H1 (cell line): ENCODE results near the gene CNOT8. TPM values are rescaled to one million over a fixed set of nuclear protein-coding genes. Genes with fewer than 3 reads are reported as not detected.

Experiments used
- CTCF ChIA-PET: fragments of 300-600 bp; sonication (Branson Sonifier 250); formaldehyde crosslinking; loops from one replicate; lab custom pipeline; 2021; ENCODE audit not compliant: partially characterized antibody; lab: Charles Lee
- POLR2A ChIA-PET: fragments of 300-600 bp; sonication (Branson Sonifier 250); formaldehyde crosslinking; loops from one replicate; lab custom pipeline; 2021; ENCODE audit warnings: inconsistent platforms; ENCODE audit not compliant: partially characterized antibody; lab: Charles Lee
- DNase-seq, 2 experiments: peaks; one replicate each; pipeline versions ENCODE4 v3.0.0 to v3.0.0-alpha.2; 2010 to 2022; ENCODE audit warnings: low spot score in 2 of 2, low read depth in 1 of 2, mixed read lengths in 1 of 2
- FAIRE-seq: peaks from 2 replicates; lab custom pipeline; 2011; peaks lifted over from hg19 to GRCh38; lab: Jason Lieb, UNC
- H2AFZ ChIP-seq: 2 replicates; pipeline ENCODE4 v1.8.1; 2012; ENCODE audit warnings: low read length, inconsistent platforms
- H2AK5ac ChIP-seq: 2 replicates; pipeline ENCODE4 v1.6.1; 2013; ENCODE audit warnings: low read depth, low read length
- H2BK120ac ChIP-seq: replicated peaks from 2 replicates; pipeline ENCODE3; 2013; ENCODE audit warnings: low read depth, low read length, inconsistent platforms
- H2BK12ac ChIP-seq: 2 replicates; pipeline ENCODE4 v1.6.1; 2013; ENCODE audit warnings: low read depth, low read length
- H2BK15ac ChIP-seq: 2 replicates; pipeline ENCODE4 v1.6.1; 2013; ENCODE audit warnings: low read length
- H2BK20ac ChIP-seq: 2 replicates; pipeline ENCODE4 v1.6.1; 2013; ENCODE audit warnings: low read length
- H2BK5ac ChIP-seq: 2 replicates; pipeline ENCODE4 v1.6.1; 2013; ENCODE audit warnings: low read depth, low read length
- H3K14ac ChIP-seq: 2 replicates; pipeline ENCODE4 v1.6.1; 2013; ENCODE audit warnings: inconsistent platforms; ENCODE audit not compliant: insufficient read length
- H3K18ac ChIP-seq: 2 replicates; pipeline ENCODE4 v1.6.1; 2013; ENCODE audit warnings: low read length; ENCODE audit errors: extremely low read depth
- H3K23ac ChIP-seq: 2 replicates; pipeline ENCODE4 v1.6.1; 2013; ENCODE audit warnings: inconsistent platforms; ENCODE audit not compliant: insufficient read length
- H3K23me2 ChIP-seq: 2 replicates; pipeline ENCODE4 v1.6.1; 2013; ENCODE audit warnings: low read depth, low read length
- H3K27ac ChIP-seq: 2 replicates; pipeline ENCODE4 v1.6.1; 2011; ENCODE audit warnings: low read depth, low read length, inconsistent platforms
- H3K27me3 ChIP-seq, 4 experiments: replicated peaks in 1 of 4; 1 replicate in 1 of 4; 2 replicates in 3 of 4; pipeline versions ENCODE4 v1.6.1 to v1.8.1; 2011 to 2013; ENCODE audit warnings: low read length in 3 of 4, mild to moderate bottlenecking in 3 of 4, inconsistent platforms in 2 of 4, mixed read lengths in 2 of 4, moderate library complexity in 1 of 4; ENCODE audit not compliant: control insufficient read depth in 3 of 4, insufficient read depth in 3 of 4; ENCODE audit errors: extremely low read depth in 1 of 4
- H3K36me3 ChIP-seq, 4 experiments: 2 replicates each; pipeline versions ENCODE4 v1.6.1 to v1.8.1; 2011 to 2013; ENCODE audit warnings: mild to moderate bottlenecking in 4 of 4, low read length in 3 of 4, moderate library complexity in 2 of 4, control low read depth in 1 of 4, inconsistent platforms in 1 of 4; ENCODE audit not compliant: insufficient read depth in 4 of 4, control insufficient read depth in 2 of 4
- H3K4ac ChIP-seq: replicated peaks from 2 replicates; pipeline ENCODE3; 2013; ENCODE audit warnings: low read length, low read depth, mixed read lengths, inconsistent platforms; ENCODE audit not compliant: insufficient read length
- H3K4me1 ChIP-seq, 4 experiments: replicated peaks in 1 of 4; 1 replicate in 1 of 4; 2 replicates in 3 of 4; pipeline versions ENCODE4 v1.6.1 to v1.8.1; 2011 to 2013; ENCODE audit warnings: low read length in 3 of 4, inconsistent platforms in 2 of 4, mixed read lengths in 1 of 4; ENCODE audit not compliant: insufficient read depth in 4 of 4, control insufficient read depth in 3 of 4
- H3K4me2 ChIP-seq, 2 experiments: 2 replicates each; pipeline versions ENCODE4 v1.6.1 to v1.8.1; 2011 to 2013; ENCODE audit warnings: low read depth in 2 of 2, low read length in 2 of 2, control low read depth in 1 of 2, inconsistent platforms in 1 of 2, mild to moderate bottlenecking in 1 of 2; ENCODE audit not compliant: insufficient read depth in 1 of 2
- H3K4me3 ChIP-seq, 4 experiments: fragments of 200-600, 300-600 bp in 1 of 4; sonication (generic), shearing (Covaris generic), sonication (Bioruptor Twin) in 1 of 4; 2 replicates each; pipeline versions ENCODE4 v1.5.1 to v1.8.1; 2011 to 2016; ENCODE audit warnings: low read length in 4 of 4, low read depth in 3 of 4, control low read depth in 2 of 4, inconsistent platforms in 2 of 4, mild to moderate bottlenecking in 2 of 4, mixed read lengths in 1 of 4, moderate library complexity in 1 of 4; ENCODE audit not compliant: insufficient read depth in 2 of 4; ENCODE audit errors: extremely low read depth in 1 of 4
- H3K56ac ChIP-seq: replicated peaks from 2 replicates; pipeline ENCODE3; 2013; ENCODE audit warnings: low read depth, mild to moderate bottlenecking, mixed read lengths, low read length, inconsistent platforms; ENCODE audit not compliant: insufficient read length
- H3K79me1 ChIP-seq: 2 replicates; pipeline ENCODE4 v1.6.1; 2013; ENCODE audit warnings: low read depth, low read length, control low read depth
- H3K79me2 ChIP-seq, 2 experiments: 2 replicates each; pipeline versions ENCODE4 v1.6.1 to v1.8.1; 2012 to 2013; ENCODE audit warnings: low read length in 2 of 2, mild to moderate bottlenecking in 2 of 2, inconsistent platforms in 1 of 2; ENCODE audit not compliant: insufficient read depth in 2 of 2, control insufficient read depth in 1 of 2
- H3K9ac ChIP-seq, 4 experiments: replicated peaks in 1 of 4; 1 replicate in 1 of 4; 2 replicates in 3 of 4; pipeline versions ENCODE4 v1.6.1 to v1.8.1; 2011 to 2013; ENCODE audit warnings: low read depth in 3 of 4, low read length in 3 of 4, control low read depth in 2 of 4, mild to moderate bottlenecking in 2 of 4, moderate library complexity in 2 of 4, inconsistent platforms in 1 of 4; ENCODE audit errors: extremely low read depth in 1 of 4
- H3K9me3 ChIP-seq, 2 experiments: 2 replicates each; pipeline versions ENCODE4 v1.6.1 to v1.8.1; 2012 to 2013; ENCODE audit warnings: mild to moderate bottlenecking in 2 of 2, moderate library complexity in 2 of 2, control low read depth in 1 of 2, inconsistent platforms in 1 of 2, low read depth in 1 of 2, low read length in 1 of 2, mixed read lengths in 1 of 2; ENCODE audit not compliant: insufficient read depth in 2 of 2
- H4K20me1 ChIP-seq, 2 experiments: replicated peaks in 1 of 2; 2 replicates each; pipeline versions ENCODE3 to v1.8.1; 2011 to 2013; ENCODE audit warnings: inconsistent platforms in 2 of 2, low read length in 2 of 2, mild to moderate bottlenecking in 1 of 2; ENCODE audit not compliant: insufficient read depth in 2 of 2, control insufficient read depth in 1 of 2
- H4K5ac ChIP-seq: 2 replicates; pipeline ENCODE4 v1.6.1; 2013; ENCODE audit warnings: low read length, low read depth, mixed read lengths, inconsistent platforms; ENCODE audit not compliant: insufficient read length
- H4K8ac ChIP-seq: 2 replicates; pipeline ENCODE4 v1.8.0; 2013; ENCODE audit warnings: mild to moderate bottlenecking, moderate library complexity, low read length, inconsistent platforms; ENCODE audit not compliant: insufficient read depth; ENCODE audit errors: extremely low read depth
- H4K91ac ChIP-seq: replicated peaks from 2 replicates; pipeline ENCODE3; 2013; ENCODE audit warnings: low read length, mixed read lengths, inconsistent platforms; ENCODE audit not compliant: insufficient read length
- KDM4A ChIP-seq: IDR thresholded peaks from one replicate; pipeline ENCODE4 v1.7.1; 2012; ENCODE audit warnings: low read depth, mild to moderate bottlenecking, moderate library complexity, low read length, inconsistent platforms; ENCODE audit not compliant: severe bottlenecking
- POLR2AphosphoS5 ChIP-seq: IDR thresholded peaks from 2 replicates; pipeline ENCODE4 v1.6.1; 2011; ENCODE audit warnings: low read depth, low read length
- RBBP5 ChIP-seq: IDR thresholded peaks from 2 replicates; pipeline ENCODE4 v1.7.1; 2012; ENCODE audit warnings: low read depth, mild to moderate bottlenecking, inconsistent platforms, low read length, moderate library complexity, borderline replicate concordance
- TAF7 ChIP-seq: optimal IDR thresholded peaks from 2 replicates; pipeline ENCODE3; 2011; ENCODE audit warnings: low read depth, mild to moderate bottlenecking, inconsistent platforms, low read length, moderate library complexity, borderline replicate concordance
- WGBS, 2 experiments: shearing (Covaris generic) in 1 of 2; methylation state at CpG; one replicate each; pipeline versions ENCODE4 v1.1.6 to v1.1.7; 2013 to 2015; ENCODE audit warnings: low lambda C conversion rate in 2 of 2, mixed read lengths in 2 of 2, inconsistent platforms in 1 of 2, low coverage in 1 of 2, missing lambda C conversion rate in 1 of 2; ENCODE audit not compliant: insufficient replicate concordance in 2 of 2, insufficient coverage in 1 of 2, insufficient read length in 1 of 2; ENCODE audit errors: extremely low coverage in 1 of 2, missing lambda C conversion rate in 1 of 2; 5-methylcytosine and 5-hydroxymethylcytosine counted together
- polyA plus RNA-seq, 7 experiments: library from polyadenylated mRNA; depleted of rRNA in 3 of 7; stranded (reverse) in 5 of 7; unstranded in 2 of 7; fragments of >200 nt in 5 of 7; fragments of 200-250 nt in 2 of 7; gene quantifications; 1 replicate in 5 of 7; 2 replicates in 1 of 7; 4 replicates in 1 of 7; pipeline versions ENCODE4 v1.2.1 to v1.2.3, GENCODE V29; 2011 to 2013; ENCODE audit warnings: missing spikeins in 2 of 7, mixed read lengths in 2 of 7
- total RNA-seq: library from RNA; stranded (reverse); fragmentation: NEBNext Ultra II Directional; extraction: Animal tissue kit (Norgen Biotek cat#: 25700); gene quantifications from 2 replicates; pipeline ENCODE4 v1.2.1, GENCODE V29; 2021

The CNOT8 gene
- total and polyA plus RNA-seq, 2 of the 8 experiments (the other 6 are each of a cell fraction or from before 2014, with no cell fraction given): 36.4 to 62.9 TPM

DNA sequence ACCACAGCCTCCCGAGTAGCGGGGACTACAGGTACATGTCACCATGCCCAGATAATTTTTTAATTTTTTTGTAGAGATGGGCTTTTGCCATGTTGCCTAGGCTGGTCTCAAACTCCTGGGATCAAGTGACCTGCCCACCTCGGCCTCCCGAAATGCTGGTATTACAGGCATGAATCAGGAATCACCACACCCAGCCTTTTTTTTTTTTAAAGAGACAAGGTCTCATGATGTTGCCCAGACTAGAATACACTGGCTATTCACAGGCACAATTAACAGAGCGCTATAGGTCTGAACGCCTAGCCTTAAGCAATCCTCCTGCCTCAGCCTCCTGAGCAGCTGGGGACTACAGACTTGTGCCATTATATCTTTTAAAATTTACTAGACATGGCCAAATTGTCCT, 43.5 kb downstream of the CNOT8 start:
- Histone ChIP-seq H2BK120ac (no peak overlapping the region), H3K79me2 (no peaks in the 10 kb centered on the region), H3K9ac (no peak overlapping the region), H4K8ac (no peak overlapping the region), H3K36me3 (peaks cover 30 to 90% (median 61%) of the 10 kb centered on the region in 4 experiments), H2BK20ac (no peak overlapping the region), H3K9me3 (no peaks in the 10 kb centered on the region), H3K4me3 (no peak overlapping the region), H3K27me3 (no peaks in the 10 kb centered on the region), H3K56ac (no peak overlapping the region), H4K91ac (no peak overlapping the region), H2BK12ac (no peak overlapping the region), H3K23me2 (no peaks in the 10 kb centered on the region; the same call in 1 of the 2 replicates), H3K27ac (no peak overlapping the region), H2BK5ac (no peak overlapping the region), H2AFZ (no peak overlapping the region), H3K4me2 (no peak overlapping the region), H2BK15ac (no peak overlapping the region), H4K5ac (no peak overlapping the region), H4K20me1 (no peaks in the 10 kb centered on the region), H3K18ac (no peak overlapping the region), H2AK5ac (no peak overlapping the region), H3K4me1 (no peaks in the 10 kb centered on the region), H3K4ac (no peak overlapping the region), H3K14ac (no peak overlapping the region), H3K23ac (no peak overlapping the region), H3K79me1 (no peaks in the 10 kb centered on the region)
- TF ChIP-seq TAF7 (no peak), RBBP5 (no peak), KDM4A (no peak), POLR2AphosphoS5 (no peak)
- ChIA-PET CTCF (interaction anchor here (0.6 to 1.4 kb wide), 3 partner anchors 8 to 23 kb away, joined by 3 to 5 read pairs (median 3); no protein-coding TSS in a partner anchor), POLR2A (interaction anchor here (1.3 kb wide), 1 partner anchor 43 kb away, joined by 3 read pairs; the partner anchor contains the start of gene CNOT8)
- DNase-seq (no peak), FAIRE-seq (no peak)
- WGBS, 2 experiments: 95% methylated on average over 6 of the region's 6 CpGs; no CpG with 5 or more reads in 1 of the 2 experiments
